ENCODE measurements around the gene NEK6.
"Not testable (repeated sequence)": the region's sequence is repeated elsewhere in the genome, so short reads cannot be mapped to it uniquely, and the experiment has no call there.

NEK6 gene

DNA sequence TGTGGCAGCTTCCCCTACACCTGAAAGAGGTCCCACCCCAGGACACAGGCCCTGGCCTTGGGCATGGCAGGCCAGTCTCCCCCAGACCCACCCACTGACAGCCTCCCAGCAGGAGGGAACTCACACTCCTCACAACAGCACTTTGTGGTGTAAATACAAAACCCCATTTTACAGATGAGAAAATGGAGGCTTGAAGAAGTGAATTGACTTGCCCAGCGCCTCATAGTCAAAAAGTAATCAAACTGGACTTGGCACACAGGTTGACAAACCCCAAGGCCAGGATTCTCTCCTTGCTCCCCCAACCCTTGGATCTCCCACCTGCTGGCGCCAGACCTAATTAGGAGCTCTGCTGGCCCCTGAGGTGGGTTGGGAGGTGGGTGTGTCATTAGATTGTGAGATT is 29.2 kb upstream of the NEK6 start:
- no peak for DNase-seq (ENCODE audit: low read depth)

DNA sequence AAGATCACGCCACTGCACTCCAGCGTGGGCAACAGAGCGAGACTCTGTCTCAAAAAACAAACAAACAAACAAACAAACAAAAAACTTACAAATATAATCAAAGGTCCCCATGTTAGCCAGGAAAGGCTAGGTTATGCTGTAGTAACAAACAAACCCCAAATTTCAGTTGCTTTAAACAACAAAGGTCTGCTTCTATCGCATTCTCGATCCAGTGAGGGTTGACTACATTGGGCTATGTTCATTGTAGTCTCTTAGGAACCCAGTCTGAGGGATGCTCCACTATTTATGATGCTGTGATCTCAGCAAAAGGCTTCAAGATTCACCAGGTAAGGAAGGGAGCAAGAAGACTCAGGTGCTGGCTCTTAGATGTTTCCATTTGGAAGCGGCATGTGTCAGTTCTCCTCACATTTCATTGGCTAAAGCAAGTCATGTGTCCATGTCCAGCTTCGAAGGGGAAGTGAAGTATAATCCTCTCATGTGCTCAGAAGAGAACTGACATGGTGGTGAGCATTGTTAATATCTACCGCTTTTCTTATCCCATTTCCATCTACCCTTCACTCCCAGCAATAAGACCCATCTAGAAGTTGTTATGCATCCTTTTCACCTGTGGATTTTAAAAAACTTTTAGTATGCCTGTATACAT is 26.5 kb upstream of the NEK6 start:
- no peak for DNase-seq (ENCODE audit: low read depth)

DNA sequence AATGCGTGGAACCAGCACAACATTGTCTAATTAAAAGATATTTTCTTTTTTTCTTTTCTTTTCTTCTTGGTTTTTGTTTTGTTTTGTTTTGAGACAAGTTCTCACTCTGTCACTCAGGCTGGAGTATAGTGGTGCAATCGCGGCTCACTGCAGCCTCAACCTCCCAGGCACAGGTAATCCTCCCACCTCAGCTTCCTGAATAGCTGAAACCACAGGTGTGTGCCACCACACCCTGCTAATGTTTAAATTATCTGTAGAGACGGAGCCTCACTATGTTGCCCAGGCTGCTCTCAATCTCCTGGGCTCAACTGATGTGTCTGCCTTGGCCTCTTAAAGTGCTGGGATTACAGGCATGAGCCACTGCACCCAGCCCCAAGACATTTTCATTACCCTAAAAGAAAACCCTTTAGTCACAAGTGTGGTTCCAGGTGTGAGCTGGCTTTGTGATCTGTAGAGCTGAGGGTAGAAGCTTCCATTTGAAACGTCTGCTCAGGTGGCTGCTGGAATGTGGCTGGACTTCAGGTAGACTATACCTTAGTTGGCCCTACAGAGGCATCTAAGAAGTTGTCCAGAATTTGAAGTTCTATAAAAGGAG is 19.1 kb upstream of the NEK6 start:
- no peak for DNase-seq (ENCODE audit: low read depth)

DNA sequence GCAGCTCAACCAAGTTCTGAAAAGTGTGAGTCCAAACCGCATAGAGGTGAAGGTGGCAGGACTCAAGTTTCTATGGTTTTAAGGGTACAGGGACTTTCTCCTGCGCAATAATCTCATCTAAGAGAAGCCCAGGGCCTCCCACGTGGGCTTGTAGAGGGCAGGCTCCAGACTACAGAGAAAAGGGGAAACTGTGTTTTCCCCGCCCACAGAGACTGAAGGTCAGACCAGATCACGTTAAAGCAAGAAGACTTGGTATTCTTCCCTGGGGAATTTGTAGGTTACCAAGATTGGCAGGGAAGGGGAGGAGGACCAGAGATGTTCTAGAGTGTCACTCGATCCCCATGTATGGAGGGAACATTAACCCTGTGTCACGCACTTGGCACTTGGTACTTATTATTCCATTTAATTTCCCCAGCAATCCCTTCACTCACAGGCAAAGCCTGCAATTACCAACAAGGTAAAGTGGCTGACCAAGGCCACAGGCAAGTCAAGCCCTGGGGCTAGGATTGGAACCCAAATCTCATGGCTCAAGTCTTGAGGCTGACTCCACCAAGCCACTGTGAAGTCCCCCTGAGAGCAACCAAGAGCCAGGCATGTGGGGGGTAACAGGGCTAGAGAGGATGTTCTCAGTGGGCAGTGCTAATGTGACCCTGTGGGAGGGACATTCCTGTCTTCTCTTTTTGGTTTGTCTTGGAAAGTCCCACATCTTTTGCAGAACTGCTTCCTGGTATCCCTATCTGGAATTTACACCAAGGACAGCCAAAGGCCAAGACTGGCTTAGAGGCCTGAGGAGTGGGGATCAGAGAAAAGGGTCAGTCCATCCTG is 18.3 kb upstream of the NEK6 start:
- DNase-seq (ENCODE audit: low read depth): no peak

DNA sequence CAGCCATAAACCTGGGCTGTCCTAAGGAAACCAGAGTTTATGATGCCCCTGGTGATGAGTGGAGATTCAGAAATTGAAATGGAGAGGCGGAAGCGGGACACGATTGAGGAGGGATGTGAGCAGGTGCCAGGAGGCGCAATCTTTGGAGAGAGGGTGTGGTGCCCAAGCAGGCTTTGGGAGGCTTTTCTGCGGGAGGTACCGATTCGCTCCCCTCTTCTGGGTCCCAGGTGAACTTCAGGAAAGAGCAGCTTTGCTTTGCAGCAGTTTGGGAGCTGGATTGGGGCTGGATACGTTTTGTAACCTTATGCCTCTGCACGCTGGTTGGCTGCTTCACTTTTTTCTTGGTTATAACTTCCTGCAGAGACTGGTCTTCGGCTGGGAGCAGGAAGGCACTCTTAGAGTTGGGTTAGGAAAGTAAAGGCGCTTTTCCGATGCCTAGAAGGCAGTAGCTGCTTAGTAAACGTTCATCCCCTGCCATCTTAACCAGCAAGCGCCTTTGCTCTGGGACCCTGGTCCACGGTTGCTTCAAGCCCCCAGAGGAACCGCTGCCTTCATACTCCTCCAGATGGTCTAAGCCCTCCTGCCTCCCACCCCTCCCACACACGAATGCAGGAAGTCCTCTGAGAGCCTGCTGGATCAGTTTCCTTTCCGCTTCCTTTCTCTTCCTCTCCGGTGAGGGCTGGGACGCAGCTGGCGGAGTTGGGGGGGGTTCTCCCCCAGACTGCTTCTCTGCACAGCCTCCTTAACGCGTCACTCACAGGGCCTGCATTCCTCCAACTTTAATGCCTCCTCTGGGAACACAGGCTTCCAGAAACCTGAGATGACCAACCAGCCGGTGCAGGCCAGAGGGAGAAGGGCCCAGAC is 15.2 kb upstream of the NEK6 start:
- DNase-seq (ENCODE audit: low read depth): no peak

DNA sequence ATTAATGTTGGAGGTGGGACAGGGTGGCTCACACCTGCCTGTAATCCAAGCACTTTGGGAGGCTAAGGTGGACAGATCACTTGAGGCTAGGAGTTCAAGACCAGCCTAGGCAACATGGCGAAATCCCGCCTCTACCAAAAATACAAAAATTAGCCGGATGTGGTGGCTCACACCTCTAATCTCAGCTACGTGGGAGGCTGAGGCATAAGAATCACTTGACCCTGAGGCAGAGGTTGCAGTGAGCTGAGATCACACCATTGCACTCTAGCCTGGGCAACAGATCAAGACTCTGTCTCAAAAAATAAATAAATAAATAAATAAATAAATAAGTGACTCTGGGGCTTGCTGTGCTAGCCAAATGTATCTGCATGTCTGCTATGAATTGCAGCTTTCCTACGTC is 10.4 kb upstream of the NEK6 start:
- not testable (repeated sequence) for DNase-seq (ENCODE audit: low read depth)

DNA sequence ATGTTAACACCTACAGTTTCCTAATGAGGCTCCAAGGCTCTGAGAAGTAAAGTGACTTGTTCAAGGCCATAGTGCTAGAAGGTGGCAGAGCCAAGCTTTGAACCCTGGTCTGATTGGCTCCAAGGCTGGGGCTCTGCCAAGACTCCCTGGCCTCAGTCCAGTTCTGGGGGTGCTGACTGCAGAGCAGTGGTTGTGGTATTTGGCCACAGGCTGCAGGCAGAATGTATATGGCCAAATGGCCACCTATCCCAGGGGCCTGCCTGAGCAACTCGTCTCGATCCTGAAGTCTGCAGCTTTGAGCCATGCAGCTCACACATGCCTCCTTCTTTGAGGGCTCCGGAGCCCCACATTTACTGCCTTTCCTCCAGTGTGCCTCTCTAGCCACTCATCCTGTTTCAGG is 9.7 kb upstream of the NEK6 start:
- DNase-seq (ENCODE audit: low read depth): no peak

DNA sequence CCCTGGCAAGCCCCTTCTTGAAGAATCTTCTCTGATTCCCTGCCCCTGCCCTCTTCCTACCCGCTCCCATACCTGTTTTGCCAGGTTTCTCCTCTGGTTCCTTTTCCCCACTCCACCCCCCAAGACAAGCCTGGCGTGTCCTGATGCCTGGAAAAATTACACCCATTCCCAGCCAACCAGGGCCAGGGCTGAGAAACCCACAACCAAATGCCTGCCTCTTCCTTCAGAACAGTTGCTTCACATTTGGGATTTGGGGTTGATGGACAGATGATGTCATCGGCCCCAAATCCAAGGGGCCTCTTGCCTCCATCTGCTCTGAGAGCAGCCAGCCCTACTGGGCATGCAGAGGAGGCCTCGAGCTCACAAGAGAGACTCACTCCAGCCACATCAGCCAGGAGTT is 8.8 kb upstream of the NEK6 start:
- DNase-seq (ENCODE audit: low read depth): no peak

DNA sequence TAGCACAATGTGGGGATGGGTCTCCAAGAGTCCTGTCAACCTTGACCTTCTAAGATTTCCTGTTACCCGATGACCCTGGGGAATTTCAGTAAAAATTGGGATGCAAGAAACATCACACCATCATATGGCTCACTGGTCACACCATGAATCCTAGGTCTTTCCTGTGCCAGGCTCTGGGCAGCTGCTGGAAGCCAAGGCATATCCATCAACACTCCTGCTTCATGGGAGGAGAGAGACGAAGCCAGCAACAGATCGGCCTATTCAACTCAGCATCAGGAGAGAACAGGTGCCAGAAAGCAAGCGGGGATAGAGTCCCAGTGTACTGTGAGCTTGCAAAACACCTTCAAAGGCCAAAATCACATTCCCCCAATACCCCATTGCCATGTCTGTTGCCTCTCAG is 6.5 kb upstream of the NEK6 start:
- no peak for DNase-seq (ENCODE audit: low read depth)

DNA sequence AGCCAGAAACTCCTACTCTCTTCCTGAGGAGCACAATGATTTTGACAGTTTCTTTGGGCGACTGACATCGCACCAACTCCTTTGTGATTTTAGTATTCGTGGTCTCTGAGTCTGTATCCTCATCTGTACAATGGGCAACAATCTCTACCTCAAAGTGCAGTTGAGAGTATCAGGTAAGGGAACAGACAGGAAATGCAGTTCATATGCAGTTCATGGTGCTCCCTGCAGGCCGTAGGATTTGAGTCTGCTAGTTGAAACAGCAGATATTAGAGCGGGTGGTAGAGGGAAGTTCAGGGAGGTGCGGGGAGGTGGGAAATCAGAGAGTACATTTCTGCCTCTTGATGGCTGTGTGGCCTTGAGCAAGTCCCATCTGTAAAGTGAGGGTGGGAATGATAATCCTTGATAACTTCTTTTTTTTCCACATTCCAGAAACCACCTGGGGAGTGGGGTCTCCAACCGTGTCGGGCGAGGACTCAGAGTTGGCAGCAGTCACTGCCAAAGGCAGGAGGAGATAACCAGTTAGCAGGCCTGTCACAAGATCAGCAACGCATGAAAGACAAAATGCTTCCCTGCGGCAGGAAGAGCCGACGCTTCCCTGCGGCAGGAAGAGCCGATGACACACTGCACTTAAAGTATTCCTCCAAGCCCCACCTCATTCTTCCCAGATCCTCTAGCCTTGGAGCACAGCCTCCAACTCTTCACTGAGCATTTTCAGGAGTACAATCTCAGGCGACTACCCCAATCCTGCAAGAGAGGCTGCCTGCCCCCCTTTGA is 6.0 kb upstream of the NEK6 start:
- DNase-seq (ENCODE audit: low read depth): no peak

DNA sequence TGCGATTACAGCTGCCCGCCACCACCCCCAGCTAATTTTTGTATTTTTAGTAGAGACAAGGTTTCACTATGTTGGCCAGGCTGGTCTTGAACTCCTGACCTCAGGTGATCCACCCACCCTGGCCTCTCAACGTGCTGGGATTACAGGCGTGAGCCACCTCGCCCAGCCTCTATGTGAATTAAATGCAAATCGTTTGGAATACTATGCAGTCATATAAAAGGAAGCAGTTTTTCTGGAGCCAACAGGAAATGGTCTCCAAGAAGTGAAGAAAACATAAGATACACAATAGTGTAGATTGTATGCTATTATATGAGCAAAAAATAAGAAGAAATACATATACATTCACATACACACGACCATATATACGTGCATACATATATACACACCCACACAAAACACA is 4.9 kb upstream of the NEK6 start:
- not testable (repeated sequence) for DNase-seq (ENCODE audit: low read depth)

DNA sequence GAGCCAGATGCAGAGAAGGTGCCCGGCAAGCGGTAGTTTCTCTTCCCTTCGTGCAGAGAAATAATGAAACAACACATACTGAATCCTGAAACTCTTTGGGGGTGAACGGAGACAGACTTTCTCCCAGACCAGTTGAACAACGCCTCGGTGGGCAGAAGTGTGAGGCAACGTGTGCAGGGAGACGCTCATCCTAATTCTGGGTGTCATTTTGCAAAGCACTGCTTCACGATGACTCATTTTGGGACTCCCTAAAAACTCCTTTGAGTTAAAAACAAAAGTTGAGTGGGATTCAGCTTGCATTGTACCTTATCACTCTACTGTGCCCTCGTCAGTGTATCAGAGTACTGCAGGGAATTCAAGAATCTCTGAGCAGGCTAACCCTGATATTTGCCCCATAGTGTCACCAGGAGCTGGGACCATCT is 3.5 kb upstream of the NEK6 start:
- DNase-seq (ENCODE audit: low read depth): no peak

DNA sequence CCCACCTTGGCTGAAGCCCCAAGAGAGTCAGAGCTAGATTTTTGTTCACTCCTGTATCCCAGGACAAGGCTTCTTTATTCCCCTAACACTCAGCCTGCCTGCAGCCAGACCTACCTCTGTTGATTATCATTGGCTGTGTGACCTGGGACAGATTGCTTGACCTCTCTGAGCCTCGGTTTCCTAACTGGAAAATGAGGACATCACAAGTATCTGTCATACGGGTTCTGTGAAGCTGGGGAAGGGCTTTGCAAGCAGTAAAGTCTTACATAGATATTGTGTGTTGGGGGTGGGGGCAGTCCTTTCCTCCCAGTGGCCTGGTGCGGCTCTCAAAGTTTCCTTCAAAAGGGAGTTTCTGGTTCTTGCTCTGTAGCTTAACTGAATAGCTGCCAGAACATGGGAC is 2.5 kb upstream of the NEK6 start:
- DNase-seq (ENCODE audit: low read depth): no peak

DNA sequence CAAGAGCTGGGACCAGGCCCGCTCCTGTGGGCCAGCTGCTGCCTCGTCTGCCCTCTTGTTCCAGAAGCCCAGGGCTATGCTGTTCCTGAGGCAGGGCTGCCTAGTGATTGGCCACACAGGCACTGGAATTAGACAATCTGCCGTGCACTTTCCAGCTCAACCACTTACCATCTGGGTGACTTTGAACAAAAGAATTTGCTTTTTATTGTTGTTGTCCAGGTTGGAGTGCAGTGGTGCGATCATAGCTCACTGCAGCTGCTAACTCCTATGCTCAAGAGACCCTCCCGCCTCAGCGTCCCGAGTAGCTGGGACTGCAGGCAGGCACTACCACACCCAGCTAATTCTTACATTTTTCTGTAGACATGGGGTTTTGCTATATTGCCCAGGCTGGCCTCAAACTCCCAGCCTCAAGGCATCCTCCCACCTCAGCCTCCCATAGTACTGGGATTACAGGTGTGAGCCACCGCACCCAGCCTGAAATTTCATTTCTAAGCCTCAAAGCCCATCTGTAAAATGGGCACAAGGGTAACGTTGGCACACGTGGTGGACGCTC is 1.2 kb upstream of the NEK6 start:
- DNase-seq (ENCODE audit: low read depth): no peak

DNA sequence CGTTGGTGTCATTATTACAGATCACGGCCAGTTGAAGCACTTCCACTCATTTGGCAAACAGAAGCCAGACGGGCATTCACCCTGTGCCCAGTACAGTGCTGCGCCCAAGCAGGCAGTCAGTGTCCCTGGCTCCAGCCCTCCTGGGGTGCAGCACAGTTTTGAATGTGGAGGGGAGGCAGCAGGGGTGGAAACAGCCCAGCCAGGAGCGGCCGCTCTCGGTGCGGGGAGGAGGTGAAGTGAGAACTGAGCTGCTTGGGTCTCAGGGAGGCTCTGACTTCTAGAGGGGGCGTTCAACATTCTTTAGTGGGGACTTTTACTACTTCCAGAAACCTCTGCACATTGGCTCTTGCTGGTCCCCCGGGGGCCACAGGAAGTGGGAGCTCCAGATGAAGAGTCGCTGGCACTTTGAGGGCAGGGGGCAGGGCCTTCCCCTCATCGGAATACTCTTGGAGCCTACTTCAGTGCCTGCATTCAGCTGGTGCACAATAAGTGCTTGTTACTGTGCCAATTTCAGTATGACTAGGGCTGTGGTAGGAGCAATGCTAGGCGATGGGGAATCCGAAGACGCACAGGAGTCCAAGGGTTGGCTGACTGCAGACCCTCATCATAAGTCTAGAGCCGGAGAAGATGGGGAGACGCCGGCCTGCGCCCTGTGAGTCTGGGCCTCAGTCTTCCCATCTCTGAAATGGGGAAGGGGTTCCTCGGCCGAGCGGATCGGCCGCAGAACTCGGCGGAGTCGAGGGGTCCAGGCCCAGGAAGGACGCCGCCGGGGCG is 492 bp upstream of the NEK6 start:
- DNase-seq (ENCODE audit: low read depth): no peak

DNA sequence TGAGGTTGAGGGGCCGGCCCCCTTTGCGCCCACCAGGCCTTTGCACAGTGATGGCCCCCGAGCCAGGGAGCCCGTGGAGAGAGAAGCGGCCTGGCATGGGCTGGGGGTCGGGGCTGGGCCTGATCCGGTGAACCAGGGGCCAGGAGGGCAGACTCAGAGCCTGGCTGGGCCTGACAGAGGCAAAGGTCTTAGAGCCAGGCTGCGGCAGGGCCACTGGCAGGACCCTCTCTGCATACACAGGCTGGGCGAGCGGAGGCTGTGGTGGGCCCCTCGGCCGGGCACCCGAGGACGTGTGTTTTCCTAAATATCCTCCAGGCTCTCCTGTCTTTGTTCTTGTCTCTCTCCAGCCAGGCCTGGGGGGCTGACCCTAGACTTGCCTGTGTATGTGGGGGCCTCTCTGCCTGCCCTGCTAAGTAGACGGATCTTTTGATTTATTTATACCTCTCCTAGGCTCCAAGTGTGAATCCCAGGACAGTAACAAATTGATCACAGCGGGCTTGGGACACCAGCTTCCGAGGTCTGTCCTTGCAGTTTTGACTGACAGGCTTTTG is 933 bp downstream of the NEK6 start:
- DNase-seq (ENCODE audit: low read depth): no peak

DNA sequence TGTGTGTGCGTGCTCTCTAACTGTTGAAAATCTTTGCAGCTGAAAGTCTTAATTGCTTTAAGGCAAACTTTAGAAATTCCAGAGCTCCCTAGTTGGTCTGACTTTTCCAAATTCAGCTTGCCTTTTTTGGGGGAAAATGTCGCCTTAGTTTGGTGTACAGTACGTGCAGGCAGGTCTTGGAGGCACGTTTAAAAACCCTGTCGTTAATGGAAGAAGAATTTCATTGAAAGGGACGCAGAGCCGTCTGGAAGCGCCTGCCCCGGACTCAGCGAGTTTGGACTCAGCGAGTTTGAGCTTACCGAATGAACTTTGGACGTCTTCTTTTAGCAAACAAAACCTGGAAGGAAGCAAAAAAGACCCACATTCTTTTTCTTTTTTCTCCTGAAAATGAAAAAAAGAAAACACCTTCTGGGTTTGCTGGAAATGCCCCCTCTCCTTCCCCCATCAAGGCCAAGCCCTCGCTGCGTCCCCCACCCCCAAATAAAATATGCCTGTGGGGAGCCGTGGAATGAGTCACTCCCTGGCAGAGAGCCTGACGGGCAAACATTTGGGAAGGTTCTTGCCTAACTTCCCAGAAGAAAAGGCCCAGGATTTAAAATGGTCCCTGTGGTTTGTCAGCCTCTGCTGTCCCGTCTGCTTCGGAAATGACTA is 1.5 kb downstream of the NEK6 start:
- peak; percentile 88 for DNase-seq (ENCODE audit: low read depth)

DNA sequence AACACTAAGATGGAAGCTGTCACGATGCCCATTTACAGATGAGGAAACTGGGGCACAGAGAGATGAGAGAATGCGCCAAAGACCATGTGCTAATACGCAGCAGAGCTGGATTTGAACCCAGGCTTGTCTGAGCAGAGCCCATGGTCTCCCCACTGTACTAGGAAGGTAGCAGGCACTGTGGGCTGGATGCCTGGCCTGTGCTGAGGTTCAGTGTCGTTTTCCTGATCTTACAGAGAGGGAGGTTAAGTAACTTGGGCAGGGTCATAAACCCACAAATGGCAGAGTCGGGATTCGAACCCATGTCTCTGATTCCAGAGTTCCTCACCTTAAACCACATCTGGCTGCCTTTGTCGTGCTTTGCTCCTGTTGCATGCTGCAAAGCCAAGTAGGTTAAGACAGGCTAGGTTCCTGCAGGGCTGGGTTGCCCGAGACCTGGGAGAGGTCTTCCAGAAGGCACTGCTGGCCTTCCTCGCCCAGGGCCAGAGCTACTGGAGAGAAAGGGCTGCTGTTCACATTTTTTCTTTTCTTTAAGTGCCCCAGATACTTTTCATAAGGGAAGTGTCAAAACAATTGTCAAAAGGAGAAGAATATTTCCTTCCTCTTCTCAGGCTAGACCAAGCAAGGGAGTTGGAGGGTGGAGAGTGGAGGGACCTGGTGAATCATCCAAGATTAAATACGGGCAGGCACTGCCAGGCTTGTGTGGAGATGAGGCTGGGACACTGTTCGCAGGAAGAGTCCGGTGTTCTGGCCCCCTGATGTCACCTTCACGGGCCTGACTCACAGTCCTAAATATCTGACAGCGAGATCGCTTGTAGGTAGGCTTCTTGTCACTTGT is 3.2 kb downstream of the NEK6 start:
- no peak for DNase-seq (ENCODE audit: low read depth)

Measured in stromal cell of bone marrow (primary cell).